HG03025 (cell line): ENCODE results near the gene HIVEP3.

Source experiments
- ATAC-seq: cut with Tn5 transposase; IDR thresholded peaks from one replicate; pipeline ENCODE4 v1.9.1; 2021; ENCODE audit warnings: mild to moderate bottlenecking, moderate library complexity; ENCODE audit not compliant: unreplicated experiment, low FRiP score

Gene HIVEP3

GRCh38 chr1:41501581-41501980 lies 417.1 kb downstream of the HIVEP3 start:
- ATAC-seq: no peak

GRCh38 chr1:41500781-41501518 lies 417.8 kb downstream of the HIVEP3 start:
- no peak for ATAC-seq

GRCh38 chr1:41500378-41500777 lies 418.3 kb downstream of the HIVEP3 start:
- ATAC-seq: no peak

- ATAC-seq: no peak
These were observed 419.1 kb downstream of the HIVEP3 start for GRCh38 chr1:41499591-41499990.

GRCh38 chr1:41498804-41499203 lies 419.9 kb downstream of the HIVEP3 start:
- ATAC-seq: no peak

GRCh38 chr1:41498391-41498790 lies 420.3 kb downstream of the HIVEP3 start:
- ATAC-seq: no peak

- ATAC-seq: no peak
These were observed 421.2 kb downstream of the HIVEP3 start for GRCh38 chr1:41497461-41498030.

- ATAC-seq: no peak
These were observed 421.7 kb downstream of the HIVEP3 start for GRCh38 chr1:41497056-41497440.

- ATAC-seq: no peak
These were observed 422.4 kb downstream of the HIVEP3 start for GRCh38 chr1:41496080-41497055.

- no peak for ATAC-seq
These were observed 423.3 kb downstream of the HIVEP3 start for GRCh38 chr1:41495210-41495948.

- no peak for ATAC-seq
These were observed 424.1 kb downstream of the HIVEP3 start for GRCh38 chr1:41494351-41495209.

GRCh38 chr1:41493626-41494350 lies 424.9 kb downstream of the HIVEP3 start:
- ATAC-seq: no peak

GRCh38 chr1:41493117-41493536 lies 425.6 kb downstream of the HIVEP3 start:
- no peak for ATAC-seq

GRCh38 chr1:41492341-41492848 lies 426.3 kb downstream of the HIVEP3 start:
- no peak for ATAC-seq

- no peak for ATAC-seq
These were observed 427.8 kb downstream of the HIVEP3 start for GRCh38 chr1:41490911-41491310.

GRCh38 chr1:41489561-41489960 lies 429.2 kb downstream of the HIVEP3 start:
- no peak for ATAC-seq

- no peak for ATAC-seq
These were observed 430.4 kb downstream of the HIVEP3 start for GRCh38 chr1:41488040-41488951.
